HG02642 (cell line): ENCODE data around the gene ZNF672.
A peak's percentile ranks its signal among the peaks of the same experiment; 100 is the strongest.
"Not testable (repeated sequence)": the region's sequence is repeated elsewhere in the genome, so short reads cannot be mapped to it uniquely, and the experiment has no call there.

Experiments used
- ATAC-seq: cut with Tn5 transposase; IDR thresholded peaks from one replicate; pipeline ENCODE4 v1.9.1; 2021; ENCODE audit warnings: mild to moderate bottlenecking; ENCODE audit not compliant: unreplicated experiment, poor library complexity

The ZNF672 gene

DNA sequence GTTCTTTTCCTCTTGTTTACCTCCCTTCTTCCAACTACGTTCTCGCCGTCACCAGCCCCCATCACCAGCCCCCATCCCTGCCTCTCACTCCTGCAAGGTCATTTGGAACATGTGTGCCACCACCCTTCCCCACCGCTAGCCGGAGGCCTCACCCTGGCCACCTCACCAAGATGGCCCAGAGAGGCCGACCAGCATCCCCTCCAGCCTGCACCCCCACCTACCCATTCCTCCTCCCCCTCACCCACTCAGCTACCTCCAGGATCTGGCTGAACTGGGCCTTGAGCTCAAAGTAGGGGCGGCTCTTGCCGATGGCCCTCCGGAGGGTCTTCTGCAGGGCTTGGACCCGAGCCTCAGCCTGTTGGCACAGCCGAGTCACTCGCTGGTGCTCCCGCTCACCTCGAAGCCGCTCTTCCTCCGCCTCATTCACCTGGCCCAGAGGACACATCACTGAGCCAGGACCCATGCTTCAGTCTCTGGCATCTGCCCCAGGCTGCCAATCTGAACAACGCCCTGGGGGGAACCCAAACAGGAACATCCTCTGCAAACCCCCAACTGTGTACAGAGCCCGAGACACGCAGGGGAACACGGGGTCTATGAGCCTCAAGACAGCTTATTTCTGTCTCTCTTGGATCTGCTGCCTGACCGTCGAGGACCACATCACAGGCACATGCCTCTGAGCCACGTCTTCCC is 25.1 kb upstream of the ZNF672 start:
- ATAC-seq, result no peak

DNA sequence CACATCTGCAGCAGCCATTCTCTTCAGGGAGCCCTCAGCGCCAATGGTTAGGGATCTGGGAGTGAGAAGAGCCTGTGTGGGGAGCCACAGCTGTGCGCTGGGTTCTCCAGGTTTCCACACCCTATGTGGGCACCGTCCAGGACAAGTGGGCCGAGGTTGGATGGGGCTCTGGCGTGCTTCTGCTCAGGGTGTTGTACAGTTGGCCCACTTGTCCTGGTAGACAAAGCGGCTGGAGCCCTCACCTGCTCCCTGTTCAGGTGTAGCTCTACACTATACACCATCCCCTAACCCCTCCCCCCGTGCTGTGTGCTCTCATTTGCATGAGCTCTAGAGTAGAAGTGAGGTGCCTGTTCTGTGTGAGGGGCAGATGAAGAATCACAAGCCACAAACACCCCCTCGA is 24.5 kb upstream of the ZNF672 start:
- no peak for ATAC-seq

DNA sequence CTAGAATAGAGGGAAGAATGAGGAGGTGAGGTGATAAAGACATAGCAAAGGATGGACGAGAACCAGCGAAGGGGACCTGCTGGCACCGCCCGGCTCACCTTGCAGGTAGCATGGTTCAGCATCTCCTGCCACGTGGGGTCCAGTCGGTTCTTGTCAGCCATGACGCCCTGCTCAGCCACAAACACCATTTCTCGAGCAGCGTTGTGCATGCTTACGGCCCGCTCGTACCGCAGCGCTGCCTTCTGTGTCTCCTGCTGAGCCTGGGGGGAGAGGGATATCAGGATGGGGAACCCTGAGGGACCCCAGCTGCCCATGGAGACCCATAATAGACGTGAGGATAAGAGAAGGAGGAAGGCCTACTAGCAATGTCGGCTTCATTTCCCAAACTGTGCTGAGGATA is 23.7 kb upstream of the ZNF672 start:
- no peak for ATAC-seq

DNA sequence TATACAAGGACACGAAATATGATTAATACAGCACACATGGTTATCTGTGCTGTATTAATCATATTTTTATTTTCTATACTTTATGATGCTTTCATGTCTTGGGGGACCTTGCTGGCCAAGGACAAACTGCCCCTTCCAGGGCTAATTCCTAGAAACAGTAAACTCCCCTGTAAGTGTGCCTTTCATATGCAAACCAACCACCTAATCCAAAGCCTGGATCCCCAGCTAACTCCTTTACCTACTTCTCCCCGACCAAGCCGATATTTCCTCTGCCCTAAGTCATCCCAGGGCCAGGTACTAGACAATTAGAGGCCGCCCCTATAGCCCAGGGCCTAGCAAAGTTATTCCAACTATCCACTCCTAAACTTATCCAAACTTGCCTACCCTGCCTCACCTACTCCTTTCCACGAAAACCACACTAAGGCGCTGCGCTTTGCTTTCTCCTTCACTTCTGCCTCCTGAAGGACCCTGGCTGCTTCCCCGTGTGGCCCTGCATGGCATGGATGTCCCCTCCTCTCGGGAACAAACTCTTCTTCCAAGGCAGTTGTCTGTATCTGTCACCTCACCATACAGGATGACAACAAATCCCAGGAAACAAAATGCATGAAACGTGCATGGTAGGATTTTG is 22.5 kb upstream of the ZNF672 start:
- ATAC-seq, result no peak

DNA sequence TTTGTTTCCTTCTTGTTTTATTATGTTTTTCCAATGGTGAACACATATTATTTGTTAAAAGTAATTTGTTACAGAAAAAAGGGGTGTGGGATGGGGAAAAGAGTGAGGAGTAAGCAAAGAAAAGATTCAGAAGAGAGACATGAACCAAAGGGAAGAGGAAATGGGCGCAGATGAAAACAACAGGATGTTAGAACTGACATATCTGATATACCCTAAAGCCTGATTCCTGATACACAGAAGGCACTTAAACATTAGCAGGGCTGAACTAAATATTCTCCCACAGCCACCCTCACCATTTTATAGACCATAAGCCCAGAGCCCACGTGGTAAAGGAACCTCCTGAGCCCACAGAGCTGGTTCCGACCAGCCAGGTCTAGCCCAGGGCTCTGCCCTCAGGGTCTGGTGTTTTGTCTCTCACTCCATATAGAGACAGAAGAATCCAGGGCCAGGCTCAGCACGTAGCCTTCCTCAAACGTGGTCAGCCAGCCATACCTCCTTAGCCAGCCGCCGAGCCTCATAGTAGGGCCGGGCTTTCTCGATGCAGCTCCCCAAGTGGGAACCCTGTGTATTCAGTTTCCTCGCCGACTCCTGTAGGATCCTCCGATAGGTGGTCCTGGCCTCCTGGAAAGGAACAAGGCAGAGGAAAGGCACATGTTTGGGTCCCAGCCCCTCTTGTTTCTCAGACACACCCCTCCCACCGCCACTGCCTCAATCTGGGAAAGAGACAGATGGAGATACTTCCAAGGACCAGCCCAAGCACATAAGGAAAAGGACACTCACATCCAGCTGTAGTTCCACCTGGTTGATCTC is 21.8 kb upstream of the ZNF672 start:
- ATAC-seq, result no peak

DNA sequence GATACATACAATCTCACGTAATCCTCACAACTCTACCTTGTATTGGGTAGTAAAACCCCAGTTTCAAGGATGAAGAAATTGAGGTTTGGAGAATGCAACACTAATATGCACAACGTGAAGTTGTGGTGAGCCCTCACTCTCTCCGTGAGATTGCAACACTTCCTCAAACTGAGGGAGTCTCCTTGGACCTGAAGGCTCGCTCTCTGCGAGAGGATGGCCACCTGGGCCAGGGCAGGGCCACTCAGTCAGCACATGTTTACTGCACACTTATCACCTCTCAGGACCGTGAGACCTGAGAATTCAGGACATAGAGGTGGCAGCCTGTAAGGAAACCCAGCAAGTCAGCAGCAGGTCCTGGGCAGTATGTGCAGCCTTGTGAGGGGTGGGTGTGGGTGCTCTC is 21.0 kb upstream of the ZNF672 start:
- no peak for ATAC-seq

DNA sequence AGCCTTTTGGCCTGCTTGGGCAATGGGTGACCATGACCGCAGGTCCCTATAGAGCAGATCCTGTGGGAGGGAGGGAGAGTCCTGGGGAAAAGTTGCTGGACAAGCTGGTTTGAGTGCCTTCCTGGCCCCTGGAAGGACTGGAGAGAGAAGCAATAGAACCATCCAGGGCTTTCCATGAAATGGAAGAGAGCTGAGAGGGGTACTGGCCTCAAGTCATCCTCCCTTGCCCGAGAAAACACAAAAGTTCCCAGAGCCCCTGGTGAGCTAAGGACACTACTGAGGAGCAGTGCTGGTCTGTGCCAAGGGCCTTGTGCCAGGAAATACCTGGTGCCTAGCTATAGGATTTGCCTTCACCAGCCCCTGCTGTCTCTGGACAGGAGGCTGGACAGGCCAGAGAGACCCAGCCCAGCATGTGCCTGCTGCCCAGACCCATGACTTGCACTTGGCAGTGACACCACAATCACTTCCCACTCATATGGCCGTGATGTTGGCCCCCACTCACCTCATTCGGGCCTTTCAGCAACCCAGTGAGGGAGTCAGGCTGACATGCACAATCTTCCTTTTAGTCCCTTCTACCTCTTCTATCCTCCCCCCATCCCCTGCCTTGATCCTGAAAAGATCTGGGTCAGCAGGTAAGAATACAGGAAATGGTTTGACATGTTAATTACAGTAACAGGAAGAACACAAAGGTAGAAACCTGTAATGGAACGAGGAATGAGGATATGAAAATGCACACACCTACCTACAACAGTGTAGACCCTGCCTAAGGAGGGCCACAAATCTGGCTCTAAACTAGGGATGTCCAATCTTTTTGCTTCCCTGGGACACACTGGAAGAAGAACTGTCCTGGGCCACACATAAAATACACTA is 19.3 kb upstream of the ZNF672 start:
- ATAC-seq, result no peak

DNA sequence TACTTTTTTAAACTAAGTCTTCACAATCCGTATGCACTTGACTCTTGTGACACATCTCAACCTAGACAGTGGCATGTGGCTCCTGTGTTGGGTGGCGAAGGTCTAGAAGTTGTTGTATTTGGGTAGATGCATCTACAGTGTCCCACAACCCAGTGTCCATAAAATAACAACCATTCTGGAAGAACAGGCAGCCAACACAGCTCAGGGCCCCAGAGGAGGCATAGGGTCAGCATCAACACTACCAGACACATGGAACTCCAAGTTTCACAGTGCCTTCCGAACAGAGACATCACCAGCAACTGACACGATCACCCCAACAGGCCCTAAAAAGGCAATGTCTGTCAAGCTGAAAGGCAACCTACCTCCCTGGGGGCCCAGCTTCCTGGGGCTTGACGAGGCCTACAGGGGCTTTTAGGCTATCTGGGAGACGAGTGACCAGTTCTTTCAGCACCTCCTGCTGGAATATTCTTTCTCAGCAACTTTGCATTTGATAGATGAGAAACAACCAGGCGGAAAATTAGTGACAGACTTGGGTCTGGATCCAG is 17.9 kb upstream of the ZNF672 start:
- ATAC-seq, result no peak

DNA sequence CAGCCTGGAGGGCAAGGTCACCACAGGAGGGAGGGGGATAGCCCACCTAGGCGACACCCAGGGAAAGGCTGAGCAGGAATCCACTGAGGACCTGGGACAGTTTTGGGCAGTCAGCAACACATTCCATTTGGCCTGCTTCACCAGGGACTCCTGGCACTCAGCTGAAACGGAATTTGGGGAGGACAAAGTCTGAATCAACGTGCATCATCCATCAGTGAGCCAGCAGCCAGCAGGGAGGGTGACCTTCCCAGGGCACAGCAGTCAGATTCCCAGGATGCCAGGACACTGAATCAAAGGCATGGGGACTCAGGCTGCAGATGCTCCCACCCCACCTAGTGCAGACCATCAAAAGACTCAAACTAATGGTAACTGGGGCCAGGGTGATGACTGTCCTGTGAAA is 16.9 kb upstream of the ZNF672 start:
- ATAC-seq, result no peak

DNA sequence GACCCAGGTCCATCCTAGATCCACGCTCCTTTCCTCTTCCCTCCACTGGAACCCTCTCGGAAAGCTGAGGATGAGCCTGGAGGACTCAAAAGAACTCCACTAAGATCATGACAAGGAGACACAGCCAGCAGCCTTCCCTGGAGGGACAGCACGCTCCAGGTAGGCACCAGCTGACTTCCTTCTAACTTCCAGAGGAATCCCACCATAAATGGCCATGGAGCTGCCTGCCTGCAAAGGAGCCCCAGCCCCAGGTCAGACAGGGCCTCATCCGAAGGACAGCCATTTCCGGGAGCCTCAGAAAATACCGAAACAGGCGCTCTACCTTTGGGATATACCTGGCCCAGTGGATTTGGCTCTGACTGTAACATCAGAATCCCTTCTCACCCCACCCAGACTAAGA is 16.4 kb upstream of the ZNF672 start:
- ATAC-seq, result no peak

DNA sequence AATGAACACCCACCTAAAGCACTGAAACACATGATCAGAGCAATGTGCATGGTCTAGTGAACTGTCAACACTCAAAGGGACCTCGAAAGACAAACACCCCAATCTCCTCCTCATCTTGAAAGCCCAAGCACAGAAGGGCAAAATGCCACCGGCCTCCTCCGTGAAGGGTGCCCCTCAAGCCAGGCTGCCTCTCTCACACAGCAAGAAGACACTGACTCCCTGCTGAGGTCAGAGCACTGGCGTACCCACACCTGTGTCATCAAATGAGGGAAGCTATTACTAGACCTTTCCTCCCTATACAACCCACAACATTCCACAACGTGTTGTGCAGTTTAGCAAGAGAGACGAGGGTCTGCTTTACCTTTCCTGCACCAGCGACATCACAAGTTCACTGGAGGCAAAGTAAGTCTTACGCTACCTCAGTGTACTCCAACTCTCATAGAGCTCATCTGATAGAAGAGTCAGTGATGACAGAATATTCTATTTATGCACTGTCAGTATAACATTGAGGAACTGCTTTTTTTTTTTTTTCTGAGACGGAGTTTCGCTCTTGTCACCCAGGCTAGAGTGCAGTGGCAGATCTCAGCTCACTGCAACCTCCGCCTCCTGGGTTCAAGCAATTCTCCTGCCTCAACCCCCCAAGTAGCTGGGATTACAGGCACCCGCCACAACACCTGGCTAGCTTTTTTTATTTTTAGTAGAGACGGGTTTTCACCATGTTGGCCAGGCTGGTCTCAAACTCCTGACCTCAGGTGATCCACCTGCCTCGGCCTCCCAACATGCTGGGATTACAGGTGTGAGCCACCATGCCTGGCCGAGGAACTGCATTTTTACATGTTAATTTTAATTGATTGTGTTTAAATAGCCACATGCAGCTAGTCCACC is 15.6 kb upstream of the ZNF672 start:
- ATAC-seq, result no peak

DNA sequence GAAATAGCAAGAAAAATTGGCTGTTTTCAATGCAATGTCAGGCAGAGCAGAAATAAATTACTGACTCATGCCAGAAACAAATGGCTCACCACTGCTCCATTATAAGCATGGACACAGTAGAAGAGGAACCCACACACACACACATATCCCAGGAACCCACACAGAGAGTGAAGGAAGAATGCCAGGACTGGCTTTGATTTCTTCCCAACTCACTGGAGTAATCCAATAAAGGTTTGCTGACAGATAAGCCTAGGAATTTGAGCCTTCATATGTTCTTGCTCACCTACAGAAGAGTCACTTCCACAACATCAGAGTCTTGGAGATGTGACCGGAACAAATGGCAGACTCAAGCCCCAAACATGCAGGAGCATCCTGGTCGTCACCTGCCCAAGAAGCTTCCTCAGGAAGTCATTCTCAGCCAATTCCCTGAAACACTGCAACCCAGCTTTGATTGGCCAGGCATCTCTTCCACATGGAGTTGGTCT is 14.5 kb upstream of the ZNF672 start:
- no peak for ATAC-seq

DNA sequence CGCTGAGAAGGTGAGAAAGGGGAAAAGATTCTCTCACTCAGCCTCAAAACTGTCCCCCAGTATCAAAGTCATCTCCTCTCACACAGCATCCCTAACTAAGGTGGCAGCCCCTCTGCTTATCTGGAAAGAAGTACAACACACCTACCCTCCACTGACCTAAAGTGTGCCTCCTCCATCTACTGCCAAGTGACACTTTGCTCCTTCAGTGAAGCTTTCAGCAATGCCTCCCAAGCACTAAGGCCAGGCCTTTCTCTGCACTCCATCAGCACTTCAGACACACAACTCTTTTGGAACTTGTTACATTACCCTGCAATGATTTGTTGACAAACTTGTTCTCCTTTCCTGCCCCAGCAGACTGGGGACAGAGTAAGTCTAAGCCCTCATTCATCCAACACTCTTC is 13.7 kb upstream of the ZNF672 start:
- no peak for ATAC-seq

DNA sequence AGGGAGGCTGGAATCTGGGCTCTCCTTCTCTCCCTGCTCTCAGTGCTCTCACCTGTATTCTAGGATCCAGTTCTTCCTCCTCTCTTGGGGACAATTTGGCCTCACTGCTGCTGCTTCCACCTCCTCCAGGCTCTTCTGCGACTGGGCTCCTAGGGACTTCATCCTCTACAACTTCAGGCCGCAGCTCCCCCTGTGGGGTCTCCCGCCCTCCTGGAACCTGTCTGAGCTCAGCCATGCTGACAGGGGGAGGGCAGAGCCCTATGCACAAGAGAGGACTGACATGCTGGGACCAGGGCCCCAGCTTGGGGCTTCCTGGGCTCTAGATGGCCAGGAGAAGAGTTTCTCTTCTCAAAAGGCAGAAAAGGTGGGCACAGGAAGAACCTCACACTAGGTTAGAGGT is 13.3 kb upstream of the ZNF672 start:
- no peak for ATAC-seq

DNA sequence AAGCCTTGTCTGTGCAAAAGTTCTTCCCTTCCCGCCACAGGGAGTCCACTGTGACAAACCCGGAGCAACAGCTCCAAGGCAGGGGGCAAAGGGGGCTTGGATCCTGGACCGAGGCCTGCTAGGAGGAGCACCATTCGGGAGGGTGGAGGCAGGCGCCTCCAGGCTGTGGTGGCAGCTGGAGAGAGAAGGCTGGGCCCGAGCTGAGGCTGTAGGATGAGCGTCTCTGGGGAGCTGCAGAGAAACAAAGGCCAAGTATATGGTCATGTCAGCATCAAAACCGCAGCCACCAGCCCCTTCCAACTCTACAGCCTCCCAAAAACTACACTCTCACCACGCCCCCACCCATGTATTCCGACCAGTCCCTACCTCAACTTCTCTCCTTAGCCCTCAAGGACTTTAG is 12.9 kb upstream of the ZNF672 start:
- no peak for ATAC-seq

DNA sequence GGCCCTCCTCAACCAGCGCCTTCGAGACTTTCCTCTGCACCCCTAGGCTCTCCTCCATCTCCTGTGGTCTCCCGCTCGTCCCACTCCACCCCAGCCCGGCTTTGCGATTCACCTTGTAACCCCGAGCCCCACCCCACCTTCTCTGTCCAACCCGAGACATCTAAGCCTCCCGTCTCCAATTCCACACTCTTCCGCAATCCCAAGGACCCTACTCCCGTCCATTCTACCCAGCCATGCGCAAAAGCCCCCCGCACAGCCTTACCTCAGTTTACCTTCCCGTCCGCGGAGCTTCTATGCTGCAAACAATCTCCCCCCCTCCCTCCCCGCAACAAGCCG is 12.5 kb upstream of the ZNF672 start:
- peak; percentile 8 for ATAC-seq

DNA sequence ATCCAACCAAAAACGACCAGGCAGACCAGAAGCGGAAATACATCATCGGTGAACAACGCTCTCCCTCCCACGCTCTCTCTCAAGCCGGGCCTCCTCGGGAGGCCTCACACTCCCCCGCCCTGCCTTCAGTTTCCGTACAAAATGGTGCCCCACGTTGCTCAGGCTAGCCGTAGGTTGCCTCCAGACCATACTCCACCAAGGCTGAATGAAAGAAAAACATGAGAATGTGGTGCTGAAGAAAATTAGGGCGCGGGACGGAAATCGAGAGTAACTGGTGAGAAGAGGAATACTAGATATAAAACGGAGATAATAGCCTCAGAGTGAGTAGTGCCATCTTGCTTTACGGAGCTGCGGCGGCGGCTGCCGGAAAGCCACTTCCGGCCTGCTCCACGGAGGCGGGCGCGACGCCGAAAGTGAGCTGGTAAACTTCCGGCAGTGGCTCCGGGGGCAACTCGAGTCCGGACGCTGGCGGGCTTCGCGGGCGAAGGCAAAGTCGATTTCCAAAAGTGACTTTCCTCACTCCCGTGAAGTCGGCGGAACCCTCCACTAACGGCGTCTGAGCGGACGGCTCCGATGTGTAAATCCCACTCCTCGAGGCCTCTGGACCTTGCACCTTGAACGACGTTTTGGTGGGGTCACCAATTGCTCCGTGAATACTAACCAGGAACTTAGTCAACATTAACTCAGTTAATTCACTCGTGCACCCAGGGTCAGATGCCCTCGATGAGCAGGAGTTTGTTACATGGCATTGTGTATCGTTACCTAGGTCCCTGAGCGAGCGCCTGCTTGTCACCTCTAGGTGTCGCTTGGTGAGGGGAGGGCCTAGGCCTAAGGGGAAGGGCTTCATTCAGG is 11.9 kb upstream of the ZNF672 start, which contains the start of gene SH3BP5L:
Gene SH3BP5L (minus strand): TSS at position 7 of the 852 bp plus-strand sequence. CDS start 980 bp downstream, outside the sequence.
- ATAC-seq, result peak; percentile 92

DNA sequence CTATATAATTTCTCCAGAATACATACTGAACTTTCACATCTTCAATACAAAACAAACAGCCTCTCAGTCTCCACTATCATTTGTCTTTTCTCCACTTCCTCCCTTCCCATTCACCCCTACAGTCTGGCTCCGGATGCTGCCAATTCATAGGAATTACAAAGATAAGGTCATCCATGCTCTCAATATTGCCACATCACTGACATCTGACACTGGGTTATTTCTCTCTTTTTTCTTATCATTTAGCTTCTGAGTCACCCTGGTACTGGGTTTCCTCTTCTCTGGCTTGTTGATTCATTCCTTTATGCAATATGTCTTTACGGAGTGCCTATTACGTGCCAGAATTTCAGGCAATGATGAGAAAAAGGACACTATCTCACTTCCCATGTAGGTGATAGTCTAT is 9.2 kb upstream of the ZNF672 start:
- no peak for ATAC-seq

DNA sequence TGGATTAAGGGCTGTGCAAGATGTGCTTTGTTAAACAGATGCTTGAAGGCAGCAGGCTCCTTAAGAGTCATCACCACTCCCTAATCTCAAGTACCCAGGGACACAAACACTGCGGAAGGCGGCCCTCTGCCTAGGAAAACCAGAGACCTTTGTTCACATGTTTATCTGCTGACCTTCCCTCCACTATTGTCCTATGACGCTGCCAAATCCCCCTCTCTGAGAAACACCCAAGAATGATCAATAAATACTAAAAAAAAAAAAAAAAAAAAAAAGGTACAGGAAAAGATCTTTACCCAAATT is 7.4 kb upstream of the ZNF672 start:
- ATAC-seq, result not testable (repeated sequence)
